ENCODE measurements around the gene HYAL3.

GRCh38 chr3:50292159-50293078 lies 6.8 kb downstream of the HYAL3 start, which contains the start of gene IFRD2:
- TF ChIP-seq POLR2A (IDR thresholded peaks at IDR 0.05): peak; percentile 68 to 85 (median 78)
- TF ChIP-seq, protein P1, sequence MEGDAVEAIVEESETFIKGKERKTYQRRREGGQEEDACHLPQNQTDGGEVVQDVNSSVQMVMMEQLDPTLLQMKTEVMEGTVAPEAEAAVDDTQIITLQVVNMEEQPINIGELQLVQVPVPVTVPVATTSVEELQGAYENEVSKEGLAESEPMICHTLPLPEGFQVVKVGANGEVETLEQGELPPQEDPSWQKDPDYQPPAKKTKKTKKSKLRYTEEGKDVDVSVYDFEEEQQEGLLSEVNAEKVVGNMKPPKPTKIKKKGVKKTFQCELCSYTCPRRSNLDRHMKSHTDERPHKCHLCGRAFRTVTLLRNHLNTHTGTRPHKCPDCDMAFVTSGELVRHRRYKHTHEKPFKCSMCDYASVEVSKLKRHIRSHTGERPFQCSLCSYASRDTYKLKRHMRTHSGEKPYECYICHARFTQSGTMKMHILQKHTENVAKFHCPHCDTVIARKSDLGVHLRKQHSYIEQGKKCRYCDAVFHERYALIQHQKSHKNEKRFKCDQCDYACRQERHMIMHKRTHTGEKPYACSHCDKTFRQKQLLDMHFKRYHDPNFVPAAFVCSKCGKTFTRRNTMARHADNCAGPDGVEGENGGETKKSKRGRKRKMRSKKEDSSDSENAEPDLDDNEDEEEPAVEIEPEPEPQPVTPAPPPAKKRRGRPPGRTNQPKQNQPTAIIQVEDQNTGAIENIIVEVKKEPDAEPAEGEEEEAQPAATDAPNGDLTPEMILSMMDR (IDR thresholded peaks at IDR 0.05): no peak
